ENCODE results near the gene ZNF438. TPM values are rescaled to one million over a fixed set of nuclear protein-coding genes. Genes with fewer than 3 reads are reported as not detected.
A peak's percentile ranks its signal among the peaks of the same experiment; 100 is the strongest.

The ZNF438 gene
- total and polyA plus RNA-seq, 2 of the 13 experiments (the other 11 are each of a cell fraction or from before 2014, with no cell fraction given): 0.75 to 0.83 TPM

- TF ChIP-seq SAP130 (CRISPR knock-in tag; IDR thresholded peaks at IDR 0.05; ENCODE audit: low read depth) (0 out of 2 replicates have a peak, but pooled peaks have one; percentile 11), HDAC2 (CRISPR knock-in tag; IDR thresholded peaks at IDR 0.05) (no peak), XBP1 (CRISPR knock-in tag; IDR thresholded peaks at IDR 0.05) (no peak), HNF4A (CRISPR knock-in tag; IDR thresholded peaks at IDR 0.05) (peak; percentile 34; the same call in 1 of the 2 replicates), HDAC6 (IDR thresholded peaks at IDR 0.05; ENCODE audit: low read depth, low read length) (no peak), ZNF317 (CRISPR knock-in tag; IDR thresholded peaks at IDR 0.05) (peak; percentile 95), GATA4 (IDR thresholded peaks at IDR 0.05; ENCODE audit: borderline replicate concordance, low read depth) (no peak), ZNF639 (CRISPR knock-in tag; conservative IDR thresholded peaks at IDR 0.05) (no peak), EP300 (IDR thresholded peaks at IDR 0.05; ENCODE audit: low read depth in 2 of 2, low read length in 2 of 2) (peak in 1 of 2 experiments; percentile 11; a peak in 1 of 4 replicates), EP300 (CRISPR knock-in tag; IDR thresholded peaks at IDR 0.05; ENCODE audit: borderline replicate concordance) (no peak), ZNF44 (CRISPR knock-in tag; IDR thresholded peaks at IDR 0.05) (no peak), TBX2 (CRISPR knock-in tag; IDR thresholded peaks at IDR 0.05; ENCODE audit: borderline replicate concordance) (0 out of 2 replicates have a peak, but pooled peaks have one; percentile 15), ZNF614 (CRISPR knock-in tag; IDR thresholded peaks at IDR 0.05; ENCODE audit: borderline replicate concordance) (no peak), JARID2 (CRISPR knock-in tag; IDR thresholded peaks at IDR 0.05; ENCODE audit: insufficient replicate concordance) (no peak), SOX13 (IDR thresholded peaks at IDR 0.05) (no peak), SOX13 (CRISPR knock-in tag; conservative IDR thresholded peaks at IDR 0.05 in 1 of 2, IDR thresholded peaks at IDR 0.05 in 1 of 2) (peak in 1 of 2 experiments; percentile 58; a peak in 1 of 4 replicates), SNAI1 (CRISPR knock-in tag; IDR thresholded peaks at IDR 0.05; ENCODE audit: borderline replicate concordance) (no peak), PAX8 (CRISPR knock-in tag; IDR thresholded peaks at IDR 0.05; ENCODE audit: borderline replicate concordance) (no peak), ZNF24 (IDR thresholded peaks at IDR 0.05) (no peak), CHD4 (IDR thresholded peaks at IDR 0.05; ENCODE audit: borderline replicate concordance, low read length) (no peak)
- TF ChIP-seq, protein P1, sequence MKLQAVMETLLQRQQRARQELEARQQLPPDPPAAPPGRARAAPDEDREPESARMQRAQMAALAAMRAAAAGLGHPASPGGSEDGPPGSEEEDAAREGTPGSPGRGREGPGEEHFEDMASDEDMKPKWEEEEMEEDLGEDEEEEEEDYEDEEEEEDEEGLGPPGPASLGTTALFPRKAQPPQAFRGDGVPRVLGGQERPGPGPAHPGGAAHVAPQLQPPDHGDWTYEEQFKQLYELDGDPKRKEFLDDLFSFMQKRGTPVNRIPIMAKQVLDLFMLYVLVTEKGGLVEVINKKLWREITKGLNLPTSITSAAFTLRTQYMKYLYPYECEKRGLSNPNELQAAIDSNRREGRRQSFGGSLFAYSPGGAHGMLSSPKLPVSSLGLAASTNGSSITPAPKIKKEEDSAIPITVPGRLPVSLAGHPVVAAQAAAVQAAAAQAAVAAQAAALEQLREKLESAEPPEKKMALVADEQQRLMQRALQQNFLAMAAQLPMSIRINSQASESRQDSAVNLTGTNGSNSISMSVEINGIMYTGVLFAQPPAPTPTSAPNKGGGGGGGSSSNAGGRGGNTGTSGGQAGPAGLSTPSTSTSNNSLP (IDR thresholded peaks at IDR 0.05; ENCODE audit: low read depth, low read length): 0 out of 2 replicates have a peak, but pooled peaks have one; percentile 29
- TF ChIP-seq, protein P2, sequence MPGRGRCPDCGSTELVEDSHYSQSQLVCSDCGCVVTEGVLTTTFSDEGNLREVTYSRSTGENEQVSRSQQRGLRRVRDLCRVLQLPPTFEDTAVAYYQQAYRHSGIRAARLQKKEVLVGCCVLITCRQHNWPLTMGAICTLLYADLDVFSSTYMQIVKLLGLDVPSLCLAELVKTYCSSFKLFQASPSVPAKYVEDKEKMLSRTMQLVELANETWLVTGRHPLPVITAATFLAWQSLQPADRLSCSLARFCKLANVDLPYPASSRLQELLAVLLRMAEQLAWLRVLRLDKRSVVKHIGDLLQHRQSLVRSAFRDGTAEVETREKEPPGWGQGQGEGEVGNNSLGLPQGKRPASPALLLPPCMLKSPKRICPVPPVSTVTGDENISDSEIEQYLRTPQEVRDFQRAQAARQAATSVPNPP (CRISPR knock-in tag; IDR thresholded peaks at IDR 0.05): no peak
- TF ChIP-seq, protein P3, sequence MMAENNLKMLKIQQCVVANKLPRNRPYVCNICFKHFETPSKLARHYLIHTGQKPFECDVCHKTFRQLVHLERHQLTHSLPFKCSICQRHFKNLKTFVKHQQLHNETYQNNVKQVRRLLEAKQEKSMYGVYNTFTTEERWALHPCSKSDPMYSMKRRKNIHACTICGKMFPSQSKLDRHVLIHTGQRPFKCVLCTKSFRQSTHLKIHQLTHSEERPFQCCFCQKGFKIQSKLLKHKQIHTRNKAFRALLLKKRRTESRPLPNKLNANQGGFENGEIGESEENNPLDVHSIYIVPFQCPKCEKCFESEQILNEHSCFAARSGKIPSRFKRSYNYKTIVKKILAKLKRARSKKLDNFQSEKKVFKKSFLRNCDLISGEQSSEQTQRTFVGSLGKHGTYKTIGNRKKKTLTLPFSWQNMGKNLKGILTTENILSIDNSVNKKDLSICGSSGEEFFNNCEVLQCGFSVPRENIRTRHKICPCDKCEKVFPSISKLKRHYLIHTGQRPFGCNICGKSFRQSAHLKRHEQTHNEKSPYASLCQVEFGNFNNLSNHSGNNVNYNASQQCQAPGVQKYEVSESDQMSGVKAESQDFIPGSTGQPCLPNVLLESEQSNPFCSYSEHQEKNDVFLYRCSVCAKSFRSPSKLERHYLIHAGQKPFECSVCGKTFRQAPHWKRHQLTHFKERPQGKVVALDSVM (CRISPR knock-in tag; IDR thresholded peaks at IDR 0.05): no peak
- TF ChIP-seq, protein P4, sequence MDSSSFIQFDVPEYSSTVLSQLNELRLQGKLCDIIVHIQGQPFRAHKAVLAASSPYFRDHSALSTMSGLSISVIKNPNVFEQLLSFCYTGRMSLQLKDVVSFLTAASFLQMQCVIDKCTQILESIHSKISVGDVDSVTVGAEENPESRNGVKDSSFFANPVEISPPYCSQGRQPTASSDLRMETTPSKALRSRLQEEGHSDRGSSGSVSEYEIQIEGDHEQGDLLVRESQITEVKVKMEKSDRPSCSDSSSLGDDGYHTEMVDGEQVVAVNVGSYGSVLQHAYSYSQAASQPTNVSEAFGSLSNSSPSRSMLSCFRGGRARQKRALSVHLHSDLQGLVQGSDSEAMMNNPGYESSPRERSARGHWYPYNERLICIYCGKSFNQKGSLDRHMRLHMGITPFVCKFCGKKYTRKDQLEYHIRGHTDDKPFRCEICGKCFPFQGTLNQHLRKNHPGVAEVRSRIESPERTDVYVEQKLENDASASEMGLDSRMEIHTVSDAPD (CRISPR knock-in tag; IDR thresholded peaks at IDR 0.05): no peak
Measured at GRCh38 chr10:31018962-31019361, 12.7 kb downstream of the ZNF438 start (continued).

All from HepG2 (cell line).